Measurements from ENCODE around the gene PCDHGC4.

Gene PCDHGC4

GRCh38 chr5:141532726-141533125 is 47.9 kb downstream of the PCDHGC4 start:
- no peak for DNase-seq

GRCh38 chr5:141533897-141534296 is 49.1 kb downstream of the PCDHGC4 start:
- DNase-seq: no peak

GRCh38 chr5:141534492-141535213 is 49.8 kb downstream of the PCDHGC4 start:
- no peak for DNase-seq

Measured in suppressor macrophage treated with lipopolysaccharide for 4 hours (primary cell).